Dendritic cell treated with granulocyte-macrophage colony-stimulating factor and Interleukin-4, amounts not matched to agents 40 ng/mL and 50 ng/mL, for 4 days (primary cell): ENCODE results near the gene ZNF346.

Experiments used
- H3K27ac Mint-ChIP-seq: one replicate; pipeline ENCODE4 v1.8.0; 2022; ENCODE audit warnings: mild to moderate bottlenecking, mixed read lengths
- H3K27me3 Mint-ChIP-seq: one replicate; pipeline ENCODE4 v1.8.0; 2022; ENCODE audit warnings: mild to moderate bottlenecking, mixed read lengths
- H3K36me3 Mint-ChIP-seq: one replicate; pipeline ENCODE4 v1.8.0; 2022; ENCODE audit warnings: low read depth, mixed read lengths
- H3K4me1 Mint-ChIP-seq: one replicate; pipeline ENCODE4 v1.8.0; 2022; ENCODE audit warnings: low read depth, mixed read lengths
- H3K4me3 Mint-ChIP-seq: one replicate; pipeline ENCODE4 v1.8.0; 2022; ENCODE audit warnings: mild to moderate bottlenecking, moderate library complexity, mixed read lengths
- H3K9me3 Mint-ChIP-seq: one replicate; pipeline ENCODE4 v1.8.0; 2022; ENCODE audit warnings: mixed read lengths
- intact Hi-C: fragments of 100-400 bp; cut with micrococcal nuclease; formaldehyde crosslinking; loops from one replicate; pipeline ENCODE4 v1.15.0; 2022

Gene ZNF346

DNA sequence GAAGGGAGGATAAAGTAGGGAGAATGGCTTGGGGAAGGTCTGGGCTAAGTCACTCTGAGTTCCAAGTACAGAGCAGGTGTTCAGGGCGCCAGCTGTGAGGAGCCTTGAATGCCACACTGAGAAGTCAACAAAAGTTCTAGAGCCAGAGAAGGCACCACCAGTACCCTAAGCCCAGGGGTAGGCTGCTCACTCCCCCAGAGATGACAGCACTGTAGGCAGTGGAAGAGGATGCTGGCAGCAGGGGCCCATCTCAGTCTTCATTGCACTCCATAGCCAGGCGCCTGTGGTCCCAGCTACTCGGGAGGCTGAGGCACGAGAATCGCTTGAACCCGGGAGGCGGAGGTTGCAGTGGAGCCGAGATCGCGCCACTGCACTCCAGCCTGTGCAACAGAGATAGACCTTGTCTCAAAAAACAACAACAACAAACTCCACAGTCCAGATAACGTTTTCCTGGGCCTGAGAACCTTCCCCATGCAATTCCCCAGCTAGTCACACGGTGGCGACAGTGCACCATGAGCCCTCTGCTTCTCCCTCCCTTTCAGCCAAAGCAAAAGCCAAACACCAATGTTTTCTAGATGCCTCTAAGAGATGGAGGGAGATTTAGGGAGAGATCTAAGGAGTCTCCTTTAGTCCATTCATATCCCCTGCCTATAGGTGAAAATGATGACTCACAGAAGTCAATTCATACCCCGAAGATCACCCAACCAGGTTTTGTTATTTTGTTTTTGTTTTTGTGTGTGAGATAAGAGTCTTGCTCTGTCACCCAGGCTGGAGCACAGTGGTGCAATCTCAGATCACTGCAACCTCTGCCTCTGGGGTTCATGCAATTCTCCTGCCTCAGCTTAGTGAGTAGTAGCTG, 91.3 kb downstream of the ZNF346 start:
- Mint-ChIP-seq H3K36me3 (no peaks in the 10 kb centered on the region), H3K4me3 (peak overlapping the region; percentile 70), H3K9me3 (no peaks in the 10 kb centered on the region), H3K4me1 (peaks cover 38% of the 10 kb centered on the region), H3K27me3 (peaks cover 2% of the 10 kb centered on the region), H3K27ac (peak overlapping the region; percentile 84)
- intact Hi-C loops = loop anchor here (2.0 to 10.0 kb wide), 3 partner anchors 21 to 456 kb away; no protein-coding TSS in a partner anchor

DNA sequence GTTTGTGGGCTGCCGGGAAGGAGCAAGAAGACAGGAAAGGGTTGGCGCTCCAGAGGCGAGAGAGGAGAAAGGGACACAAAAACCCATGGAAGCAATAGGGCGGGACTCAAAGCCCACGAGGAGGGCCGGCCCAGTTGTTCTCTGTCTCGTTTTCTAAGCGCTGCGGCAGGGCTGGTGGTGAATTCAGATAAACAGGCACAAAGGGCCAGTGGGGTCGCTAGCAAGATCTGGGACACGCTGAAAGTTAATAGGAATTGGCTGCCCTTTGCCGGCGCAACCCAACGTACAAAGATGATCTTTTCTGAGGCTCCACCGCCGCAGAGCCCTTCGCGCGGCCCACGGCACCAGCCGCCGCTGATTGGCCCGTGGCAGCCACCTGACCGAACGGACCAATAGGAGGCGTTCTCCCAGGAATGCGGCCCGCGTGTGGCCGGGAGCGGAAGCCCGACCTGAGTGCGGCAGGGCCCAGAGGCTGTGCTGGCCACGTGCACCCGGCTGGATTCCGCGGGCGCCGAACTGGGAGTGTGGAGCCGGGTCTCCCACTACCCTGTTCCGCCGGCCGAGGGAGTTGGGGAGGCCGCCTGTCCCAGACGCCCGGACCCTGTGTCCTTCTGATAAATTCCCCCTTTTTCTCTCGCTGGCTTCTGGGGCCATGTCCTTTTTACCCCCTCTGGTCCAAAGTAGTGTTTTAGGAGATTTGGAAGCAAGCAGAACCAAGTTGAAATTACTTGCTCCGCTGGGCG, 94.3 kb downstream of the ZNF346 start:
- intact Hi-C loops = loop anchor here (10.0 kb wide), 1 partner anchor 128 kb away; no protein-coding TSS in a partner anchor
- peak overlapping the region; percentile 75 for H3K27ac Mint-ChIP-seq
- peaks cover 34% of the 10 kb centered on the region for H3K4me1 Mint-ChIP-seq
- H3K9me3 Mint-ChIP-seq = no peaks in the 10 kb centered on the region
- H3K36me3 Mint-ChIP-seq = no peaks in the 10 kb centered on the region
- H3K4me3 Mint-ChIP-seq = peak overlapping the region; percentile 27
- H3K27me3 Mint-ChIP-seq = peaks cover 1% of the 10 kb centered on the region

DNA sequence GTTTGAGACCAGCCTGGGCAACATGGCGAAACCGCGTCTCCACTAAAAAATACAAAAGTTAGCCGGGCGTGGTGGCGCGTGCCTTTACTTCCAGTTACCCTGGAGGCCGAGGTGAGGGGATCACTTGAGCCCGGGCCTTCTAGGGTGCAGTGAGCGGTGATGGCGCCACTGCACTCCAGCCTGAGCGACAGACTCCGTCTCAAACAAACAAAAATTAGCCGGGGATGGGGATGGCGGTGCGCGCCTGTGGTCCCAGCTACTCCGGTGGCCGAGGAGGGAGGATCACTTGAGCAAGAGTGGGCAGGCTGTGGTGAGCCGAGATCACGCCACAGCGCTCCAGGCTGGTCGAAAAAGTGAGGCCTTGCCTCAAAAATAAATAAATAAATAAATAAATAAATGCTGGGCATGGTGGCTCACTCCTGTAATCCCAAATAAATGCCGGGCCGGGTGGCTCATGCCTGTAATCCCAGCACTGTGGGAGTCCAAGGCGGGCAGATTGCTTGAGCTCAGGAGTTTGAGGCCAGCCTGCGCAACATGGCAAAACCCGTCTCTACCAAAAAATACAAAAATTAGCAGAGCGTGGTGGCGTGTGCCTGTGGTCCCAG, 95.0 kb downstream of the ZNF346 start:
- peaks cover 1% of the 10 kb centered on the region for H3K27me3 Mint-ChIP-seq
- H3K9me3 Mint-ChIP-seq = no peaks in the 10 kb centered on the region
- intact Hi-C loops = loop anchor here (10.0 kb wide), 1 partner anchor 127 kb away; no protein-coding TSS in a partner anchor
- peaks cover 32% of the 10 kb centered on the region for H3K4me1 Mint-ChIP-seq
- no peaks in the 10 kb centered on the region for H3K36me3 Mint-ChIP-seq
- H3K27ac Mint-ChIP-seq = peak overlapping the region; percentile 75
- H3K4me3 Mint-ChIP-seq = no peak overlapping the region

DNA sequence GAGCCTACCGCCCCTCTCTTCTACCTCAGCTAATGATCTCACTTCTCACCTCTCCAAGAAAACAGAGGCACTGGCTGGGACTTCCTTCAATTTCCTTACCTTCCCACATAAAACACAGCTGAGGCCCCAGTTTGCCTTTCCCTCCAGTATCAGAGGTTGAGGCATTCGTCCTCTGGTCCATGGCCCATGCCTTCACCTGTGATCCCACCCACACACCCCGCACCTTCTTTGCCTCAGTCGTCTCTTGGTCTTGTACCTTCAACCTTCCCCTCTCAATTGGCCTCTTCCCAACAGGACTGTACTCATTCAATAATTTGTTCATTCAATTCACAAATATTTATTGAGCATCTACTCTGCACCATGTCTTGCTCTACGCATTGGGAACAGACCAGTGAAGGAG, 100.1 kb downstream of the ZNF346 start:
- intact Hi-C loops = no loop called here
- Mint-ChIP-seq H3K4me3 (no peak overlapping the region), H3K36me3 (no peaks in the 10 kb centered on the region), H3K9me3 (no peaks in the 10 kb centered on the region), H3K27ac (peak overlapping the region; percentile 5), H3K4me1 (no peaks in the 10 kb centered on the region), H3K27me3 (no peaks in the 10 kb centered on the region)

DNA sequence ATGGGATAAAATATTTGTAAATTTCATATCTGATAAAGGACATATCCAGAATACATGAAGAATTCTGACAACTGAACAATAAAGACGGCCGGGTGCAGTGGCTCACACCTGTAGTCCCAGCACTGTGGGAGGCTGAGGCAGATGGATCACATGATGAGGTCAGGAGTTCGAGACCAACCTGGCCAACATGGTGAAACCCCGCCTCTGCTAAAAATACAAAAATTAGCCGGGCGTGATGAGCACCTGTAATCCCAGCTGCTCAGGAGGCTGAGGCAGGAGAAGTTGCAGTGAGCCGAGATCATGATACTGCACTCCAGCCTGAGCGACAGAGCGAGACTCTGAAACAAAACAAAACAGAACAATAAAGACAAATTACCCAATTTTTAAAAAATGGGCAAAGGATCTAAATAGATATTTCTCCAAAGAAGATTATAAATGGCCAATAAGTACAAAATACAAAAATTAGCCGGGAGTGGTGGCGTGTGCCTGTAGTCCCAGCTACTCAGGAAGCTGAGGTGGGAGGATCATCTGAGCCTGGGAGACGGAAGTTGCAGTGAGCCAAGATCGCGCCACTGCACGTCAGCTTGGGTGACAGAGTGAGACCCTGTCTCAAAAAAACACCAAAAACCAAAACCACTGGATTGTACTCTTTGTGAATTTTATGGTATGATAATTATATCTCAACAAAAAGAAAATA, 101.4 kb downstream of the ZNF346 start:
- H3K4me3 Mint-ChIP-seq = no peak overlapping the region
- no peaks in the 10 kb centered on the region for H3K36me3 Mint-ChIP-seq
- intact Hi-C loops = no loop called here
- H3K4me1 Mint-ChIP-seq = peaks cover 10% of the 10 kb centered on the region
- H3K27me3 Mint-ChIP-seq = no peaks in the 10 kb centered on the region
- H3K27ac Mint-ChIP-seq = no peak overlapping the region
- no peaks in the 10 kb centered on the region for H3K9me3 Mint-ChIP-seq

DNA sequence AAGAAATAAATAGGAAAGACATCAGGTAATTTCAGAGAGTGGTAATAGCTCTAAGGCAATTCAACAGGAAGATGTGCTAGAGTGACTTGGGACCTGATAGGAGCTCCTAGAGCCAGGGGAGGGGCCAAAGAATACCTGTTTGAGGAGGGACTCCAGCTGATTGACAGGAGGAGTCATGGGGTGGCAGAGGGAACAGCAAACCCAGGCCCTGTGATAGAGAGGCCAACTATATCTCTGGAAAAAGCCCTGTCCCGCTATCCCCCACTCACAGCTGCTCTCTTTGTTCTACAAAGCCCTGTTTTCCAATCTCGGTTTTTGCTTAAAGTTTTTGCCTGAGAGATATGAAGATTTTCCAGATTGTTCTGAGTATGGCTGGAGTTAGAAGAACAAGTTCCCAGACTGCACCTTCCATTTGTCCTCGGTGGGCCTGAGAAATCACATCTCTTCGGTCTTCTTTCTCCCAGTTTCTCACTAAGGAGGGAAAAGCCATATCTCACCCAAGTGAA, 102.0 kb downstream of the ZNF346 start:
- H3K36me3 Mint-ChIP-seq = no peaks in the 10 kb centered on the region
- H3K9me3 Mint-ChIP-seq = no peaks in the 10 kb centered on the region
- no peak overlapping the region for H3K27ac Mint-ChIP-seq
- H3K4me1 Mint-ChIP-seq = peaks cover 16% of the 10 kb centered on the region
- no peak overlapping the region for H3K4me3 Mint-ChIP-seq
- intact Hi-C loops = no loop called here
- H3K27me3 Mint-ChIP-seq = no peaks in the 10 kb centered on the region

DNA sequence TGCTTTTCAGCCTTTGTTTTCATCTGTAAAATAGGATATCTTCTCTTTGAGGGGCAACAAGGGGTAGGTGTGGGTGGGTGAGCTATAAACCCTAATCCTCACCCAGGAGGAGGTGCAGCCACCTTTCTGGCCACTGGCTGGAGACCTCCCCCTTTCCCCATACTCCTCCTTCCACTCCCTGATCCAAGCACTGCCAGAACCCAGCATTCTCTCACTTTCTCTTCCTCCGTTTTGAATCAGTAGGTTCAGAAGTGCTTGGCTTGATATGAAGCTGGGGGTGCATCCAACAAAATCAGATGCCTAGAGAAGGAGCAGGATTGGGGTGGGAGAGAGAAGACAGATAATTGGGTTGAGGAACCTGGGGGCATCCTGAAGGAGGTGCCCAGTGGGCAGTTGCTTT, 104.3 kb downstream of the ZNF346 start:
- H3K27me3 Mint-ChIP-seq = peaks cover 3% of the 10 kb centered on the region
- no peak overlapping the region for H3K4me3 Mint-ChIP-seq
- H3K9me3 Mint-ChIP-seq = no peaks in the 10 kb centered on the region
- H3K4me1 Mint-ChIP-seq = peaks cover 31% of the 10 kb centered on the region
- intact Hi-C loops = no loop called here
- H3K27ac Mint-ChIP-seq = no peak overlapping the region
- no peaks in the 10 kb centered on the region for H3K36me3 Mint-ChIP-seq

DNA sequence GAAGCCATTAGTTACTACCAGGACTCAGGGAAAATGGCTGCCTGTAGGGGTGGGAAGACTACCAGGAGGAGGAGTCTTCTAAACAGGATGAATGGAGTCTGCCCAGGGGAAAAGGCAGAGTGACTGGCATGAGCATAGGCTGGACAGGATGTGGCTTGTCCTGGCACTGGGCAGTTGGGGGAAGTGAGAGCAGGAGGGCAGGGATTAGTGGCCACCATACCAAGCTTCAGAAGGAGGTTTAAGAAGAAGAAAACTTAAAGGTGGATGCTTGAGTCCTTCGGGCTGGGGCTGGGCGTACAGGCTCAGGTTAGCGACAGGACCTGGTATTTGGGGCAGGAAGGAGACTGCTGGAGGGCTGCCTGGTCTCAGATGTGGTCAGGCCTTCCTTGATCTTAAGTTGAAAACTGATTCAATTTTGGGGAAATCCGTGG, 106.1 kb downstream of the ZNF346 start:
- H3K27me3 Mint-ChIP-seq = peaks cover 5% of the 10 kb centered on the region
- intact Hi-C loops = no loop called here
- H3K9me3 Mint-ChIP-seq = no peaks in the 10 kb centered on the region
- H3K27ac Mint-ChIP-seq = peak overlapping the region; percentile 83
- H3K4me3 Mint-ChIP-seq = no peak overlapping the region
- no peaks in the 10 kb centered on the region for H3K36me3 Mint-ChIP-seq
- H3K4me1 Mint-ChIP-seq = peaks cover 36% of the 10 kb centered on the region

DNA sequence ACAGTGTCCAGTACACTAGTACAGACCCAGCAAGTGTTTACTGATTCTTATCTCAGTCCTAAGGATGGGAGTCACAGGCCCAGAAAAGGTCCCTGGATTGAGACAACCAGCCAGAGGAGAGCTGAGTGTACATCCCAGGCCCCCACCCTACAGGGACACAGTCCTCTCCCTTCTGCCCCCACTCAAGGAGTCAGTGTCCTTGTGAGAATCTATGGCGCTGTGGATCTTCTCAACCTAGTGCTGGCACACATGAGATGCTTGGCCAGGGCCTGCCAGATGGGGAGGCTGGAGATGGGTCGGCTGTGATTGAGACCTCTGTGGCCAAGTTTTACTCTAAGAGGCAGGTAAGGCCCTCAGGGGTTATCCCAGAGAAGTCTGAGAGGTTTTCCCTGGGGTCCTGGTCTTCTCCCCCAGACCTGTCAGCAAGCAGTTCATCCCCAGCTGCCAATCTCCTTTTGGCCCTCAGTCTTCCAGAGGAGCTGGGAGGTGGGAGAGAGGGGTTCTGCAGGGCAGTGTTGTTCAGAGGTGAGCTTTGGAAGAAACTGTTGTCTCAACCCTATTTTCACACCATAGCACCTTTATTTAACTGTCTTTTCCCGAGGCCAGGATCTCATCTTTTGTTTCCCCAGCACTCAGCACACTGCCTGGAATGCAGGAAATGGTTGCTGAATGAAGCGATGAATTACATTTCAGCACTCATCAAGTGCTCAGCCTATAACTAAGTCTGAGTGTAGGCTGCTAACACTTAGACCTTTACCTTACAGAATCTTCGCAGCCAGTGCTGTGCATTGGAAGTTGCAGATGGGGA, 107.9 kb downstream of the ZNF346 start:
- Mint-ChIP-seq H3K4me1 (peaks cover 40% of the 10 kb centered on the region), H3K9me3 (no peaks in the 10 kb centered on the region), H3K27me3 (peaks cover 5% of the 10 kb centered on the region), H3K4me3 (no peak overlapping the region), H3K27ac (no peak overlapping the region), H3K36me3 (peaks cover 13% of the 10 kb centered on the region)
- intact Hi-C loops = loop anchor here (5.0 kb wide), 1 partner anchor 172 kb away; the partner anchor contains the start of genes PRELID1 and RAB24
